Germinal center (tissue), 1 donor: ENCODE measurements around the gene CHRNG.

Experiments used
- DNase-seq: peaks from one replicate; pipeline ENCODE4 v3.0.0; 2012; ENCODE audit warnings: mixed read lengths, low spot score

The CHRNG gene

DNA sequence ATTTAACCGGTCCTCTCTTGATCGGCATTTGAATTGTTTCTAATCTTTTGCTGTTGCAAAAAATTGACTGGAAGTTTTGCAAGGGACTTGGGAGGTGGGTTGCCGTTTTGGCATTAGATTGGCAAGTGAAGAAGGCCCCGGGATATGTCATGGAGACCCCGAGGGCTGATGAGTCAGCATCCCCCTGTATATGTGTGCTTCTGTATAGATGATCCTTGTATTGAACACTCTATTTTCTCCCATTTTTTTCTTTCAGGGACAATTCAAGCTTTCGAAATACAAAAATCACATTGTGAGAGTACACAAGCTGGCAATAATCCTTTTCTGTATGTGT lies 41.1 kb downstream of the CHRNG start:
- DNase-seq, result no peak

DNA sequence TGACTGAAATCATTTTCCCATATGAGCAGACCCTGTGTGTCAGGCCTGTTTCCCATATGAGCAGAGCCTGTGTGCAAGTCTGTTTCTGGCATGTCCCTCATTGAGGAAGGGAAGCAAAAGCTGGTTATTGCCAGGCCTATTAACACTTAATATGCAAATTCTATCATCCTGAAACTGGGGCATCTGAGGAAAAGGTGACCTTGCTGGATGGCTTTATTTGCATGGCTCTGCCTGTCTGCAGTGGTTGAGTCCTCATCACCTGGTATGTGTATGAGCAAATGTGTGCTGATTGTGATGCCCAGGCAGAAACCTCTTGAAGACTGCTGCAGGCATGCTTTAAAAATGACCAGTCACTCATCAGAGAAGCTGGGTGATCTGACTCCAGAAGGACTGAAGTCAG lies 42.2 kb downstream of the CHRNG start:
- DNase-seq, result peak; percentile 13

DNA sequence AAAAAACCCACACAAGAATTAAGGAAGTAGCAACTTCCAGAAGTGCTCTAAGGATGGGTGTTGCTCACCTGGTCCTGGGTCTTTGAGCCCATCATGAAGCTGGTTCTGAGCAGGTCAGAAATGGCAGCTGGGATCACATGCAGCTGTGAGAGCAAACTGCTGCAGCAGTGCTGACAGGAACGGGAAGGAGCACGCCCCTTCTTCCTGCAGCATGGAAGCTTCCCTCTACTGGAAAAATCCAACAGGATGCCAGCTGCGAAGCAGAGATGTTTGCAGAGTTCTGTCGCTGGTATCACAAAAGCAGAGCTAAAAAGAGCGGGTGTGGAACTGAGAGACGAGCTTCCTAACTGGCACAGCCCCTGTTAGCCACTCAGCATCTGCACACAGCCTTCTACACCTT lies 44.7 kb downstream of the CHRNG start:
- DNase-seq, result no peak

DNA sequence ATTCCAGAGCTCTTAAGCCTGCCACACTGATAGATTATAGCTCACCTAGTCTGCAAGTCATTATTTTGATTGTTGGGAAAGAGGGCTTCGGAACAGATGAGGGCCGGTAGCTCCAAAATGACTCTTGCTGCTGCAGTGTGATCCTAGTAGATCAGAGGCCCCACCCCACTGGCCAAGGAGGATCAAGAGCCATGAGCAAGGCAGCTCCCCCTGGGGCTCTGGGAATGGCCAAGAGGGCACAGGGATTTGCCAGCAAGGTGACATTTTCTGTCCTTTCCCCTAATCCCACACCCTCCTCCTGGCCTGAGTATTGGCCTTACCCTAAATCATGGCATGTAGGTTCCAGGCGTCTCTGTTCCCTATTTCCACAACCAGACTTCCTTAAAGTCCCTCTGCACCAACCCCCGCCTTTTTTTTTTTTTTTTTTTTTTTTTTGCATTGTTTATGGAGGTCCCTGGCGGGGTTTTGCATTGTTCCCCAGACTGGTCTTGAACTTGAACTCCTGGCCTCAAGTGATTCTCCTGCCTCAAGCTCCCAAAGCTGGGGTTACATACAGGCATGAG lies 47.5 kb downstream of the CHRNG start:
- DNase-seq, result no peak

DNA sequence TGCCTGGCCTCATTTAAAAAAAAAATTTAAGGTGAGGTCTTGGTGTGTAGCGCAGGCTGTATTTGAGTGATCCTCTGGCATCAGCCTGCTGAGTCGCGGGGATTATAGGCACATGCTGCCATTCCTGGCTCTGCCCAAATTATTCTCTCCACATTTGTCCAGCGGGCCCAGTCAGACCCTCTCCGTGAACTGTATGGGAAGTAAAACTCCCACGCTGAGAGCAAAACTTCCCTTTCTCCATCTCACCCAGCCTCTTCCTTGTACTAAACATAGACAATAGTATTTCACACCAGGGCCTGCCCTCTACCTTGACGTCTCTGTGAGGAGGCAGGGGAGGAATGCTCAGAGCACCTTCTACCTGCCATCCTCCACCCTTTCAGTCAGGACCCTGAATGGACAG lies 48.0 kb downstream of the CHRNG start:
- DNase-seq, result no peak

DNA sequence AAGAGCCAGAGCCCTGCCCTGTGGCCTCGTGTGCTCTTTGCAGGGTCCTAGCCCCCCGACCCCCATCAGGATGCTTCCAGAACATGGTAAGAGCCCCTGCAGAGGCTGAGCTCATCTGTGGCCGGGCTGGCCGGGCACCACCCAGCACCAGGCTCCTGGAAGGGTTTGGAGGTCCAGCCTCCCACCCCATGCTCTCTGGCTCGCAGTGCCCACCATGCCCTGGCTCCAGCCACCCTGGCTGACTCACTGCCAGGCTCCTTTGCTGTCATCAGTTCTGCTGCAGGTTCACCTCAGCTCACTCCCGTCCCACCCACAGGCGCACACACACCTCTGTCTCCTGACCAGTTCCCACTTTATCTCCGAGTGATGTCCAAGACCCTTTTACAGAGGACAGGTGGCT lies 48.5 kb downstream of the CHRNG start:
- no peak for DNase-seq

DNA sequence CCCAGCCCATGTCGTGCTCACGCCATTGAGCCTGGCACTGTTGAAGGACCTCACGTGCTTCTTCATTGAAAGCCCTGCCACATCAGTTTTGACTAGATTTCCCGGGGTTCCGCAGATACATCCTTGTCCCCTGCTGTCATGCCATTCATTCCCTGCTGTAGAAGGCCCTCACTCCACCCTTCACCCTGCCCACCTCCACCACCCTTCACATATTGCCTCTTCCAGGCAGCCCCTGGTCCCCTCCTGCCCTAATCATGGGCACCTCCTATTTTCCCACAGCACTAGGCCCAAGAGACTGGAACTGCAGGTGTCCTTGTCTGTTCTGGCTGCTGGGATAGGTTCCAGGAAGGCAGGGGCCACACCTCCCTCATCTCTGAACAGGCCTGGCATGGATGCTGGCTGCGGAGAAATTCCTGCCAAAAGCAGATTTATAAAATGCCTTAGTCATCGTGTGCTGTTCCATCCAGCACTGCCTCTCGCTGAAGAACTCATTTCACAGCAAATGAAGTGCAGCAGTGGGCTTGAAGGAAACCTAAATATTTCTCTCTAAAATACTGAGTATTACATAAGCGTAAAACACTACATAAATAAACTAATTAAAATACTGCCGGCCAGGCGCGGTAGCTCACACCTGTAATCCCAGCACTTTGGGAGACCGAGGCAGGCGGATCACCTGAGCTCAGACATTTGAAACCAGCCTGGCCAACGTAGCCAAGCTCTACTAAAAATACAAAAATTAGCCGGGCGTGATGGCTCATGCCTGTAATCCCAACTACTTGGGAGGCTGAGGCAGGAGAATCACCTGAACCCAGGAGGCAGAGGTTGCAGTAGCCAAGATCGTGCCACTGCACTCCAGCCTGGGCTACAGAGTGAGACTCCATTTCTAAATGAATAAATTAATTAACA lies 49.4 kb downstream of the CHRNG start:
- no peak for DNase-seq

DNA sequence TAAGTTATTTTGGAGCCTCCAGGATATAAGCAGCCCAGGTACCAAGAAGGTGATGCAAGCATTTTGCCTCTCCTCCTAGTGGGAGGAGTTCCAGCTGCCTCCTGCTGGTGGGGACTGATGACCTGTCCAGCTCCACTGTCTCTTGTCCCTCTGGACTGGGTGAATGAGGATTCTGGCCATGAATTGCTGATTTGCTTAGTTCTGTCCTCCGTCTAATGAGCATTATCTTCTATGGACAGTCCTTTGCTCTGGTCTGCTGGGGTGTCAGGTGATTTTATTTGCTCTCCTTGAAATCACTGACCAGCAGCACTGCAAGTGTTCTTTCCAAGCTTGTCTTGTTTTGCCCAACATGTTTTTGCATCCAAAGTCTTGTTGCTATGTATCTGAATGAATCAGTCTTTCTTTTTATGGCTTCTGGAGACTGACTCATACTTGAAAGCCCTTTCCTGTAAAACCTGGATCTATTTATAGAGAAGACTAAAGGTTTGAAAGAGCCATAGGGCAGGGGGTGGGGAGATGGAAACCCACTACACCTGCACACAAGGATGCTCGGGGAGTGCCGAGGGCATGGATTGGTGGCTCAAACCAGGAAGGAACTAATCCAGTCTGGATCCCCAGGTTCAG lies 53.4 kb downstream of the CHRNG start:
- DNase-seq, result no peak

DNA sequence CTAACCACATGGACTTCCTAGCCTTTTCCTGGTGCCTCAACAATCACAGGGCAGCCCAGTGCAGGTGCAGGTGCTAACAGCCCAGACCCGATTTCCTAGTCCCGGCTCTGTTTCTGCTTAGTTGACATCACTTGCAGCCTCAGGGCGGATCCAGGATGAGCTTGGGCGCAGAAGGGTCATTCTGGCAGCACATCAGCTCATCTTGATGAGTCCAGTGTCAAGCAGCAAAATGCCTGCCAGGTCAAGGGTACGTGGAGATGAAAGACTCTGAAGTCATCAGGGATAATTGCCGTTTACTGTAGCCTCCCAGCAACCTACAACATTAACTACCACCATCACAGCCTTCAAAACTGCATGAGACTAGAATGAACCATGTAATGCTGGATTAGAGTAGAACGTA lies 54.5 kb downstream of the CHRNG start:
- DNase-seq, result no peak
